Upper lobe of right lung (tissue), 1 donor: ENCODE results near the gene CCL22. TPM values are rescaled to one million over a fixed set of nuclear protein-coding genes. Genes with fewer than 3 reads are reported as not detected.
"Not testable (repeated sequence)": the region's sequence is repeated elsewhere in the genome, so short reads cannot be mapped to it uniquely, and the experiment has no call there.

Experiments used
- ATAC-seq: fragments of 200-7000 bp; cut with Tn5 transposase; one replicate; pipeline ENCODE4 v1.9.1; 2020; ENCODE audit warnings: mild to moderate bottlenecking, moderate library complexity
- DNase-seq: peaks from one replicate; pipeline ENCODE4 v3.0.0-alpha.2; 2020
- H3K27ac ChIP-seq: fragments of 200-600 bp; one replicate; pipeline ENCODE4 v1.8.0; 2022
- H3K27me3 ChIP-seq: fragments of 200-600 bp; one replicate; pipeline ENCODE4 v1.8.0; 2022; ENCODE audit warnings: mild to moderate bottlenecking
- H3K36me3 ChIP-seq: fragments of 200-600 bp; one replicate; pipeline ENCODE4 v1.8.0; 2022
- H3K4me1 ChIP-seq: fragments of 200-600 bp; one replicate; pipeline ENCODE4 v1.8.0; 2022
- H3K4me3 ChIP-seq: fragments of 200-600 bp; one replicate; pipeline ENCODE4 v1.8.0; 2022; ENCODE audit warnings: mild to moderate bottlenecking
- H3K9me3 ChIP-seq: fragments of 200-600 bp; one replicate; pipeline ENCODE4 v1.8.0; 2022
- CTCF ChIP-seq: fragments of 200-600 bp; IDR thresholded peaks from one replicate; pipeline ENCODE4 v1.8.0; 2022; ENCODE audit warnings: antibody characterized with exemption
- intact Hi-C: fragments of 100-400 bp; cut with DNase I; formaldehyde crosslinking; loops from one replicate; pipeline ENCODE4 v1.11.0; 2022
- total RNA-seq: library from RNA; stranded (reverse); fragmentation: NEBNext Ultra II Directional; extraction: Animal tissue kit (Norgen Biotek cat#: 25700); gene quantifications from one replicate; pipeline ENCODE4 v1.2.1, GENCODE V29; 2021
- donor health status: DM: no; HTN: yes; CAD: no; lungs with severe emphysema.

The CCL22 gene
- total RNA-seq, 1 donor from 2014 or later, result 3.8 TPM

- peak; percentile 70 for DNase-seq
Measured at GRCh38 chr16:57372372-57373116, 14.0 kb downstream of the CCL22 start, which contains the start of gene CX3CL1. TSS of gene CX3CL1 (plus strand) at chr16:57372490. CDS start at chr16:57372569, 79 bp downstream.

GRCh38 chr16:57373117-57373947 is 14.7 kb downstream of the CCL22 start:
- DNase-seq, result no peak
- H3K27ac ChIP-seq, result peak overlapping the region; percentile 67

More at GRCh38 chr16:57372372-57373116, 14.0 kb downstream of the CCL22 start, which contains the start of gene CX3CL1:
- Histone ChIP-seq H3K9me3 (no peaks in the 10 kb centered on the region), H3K27ac (peak within 1 kb of the TSS; percentile 67), H3K4me3 (peak within 1 kb of the TSS; percentile 47), H3K4me1 (peaks cover under 1% of the 10 kb centered on the region), H3K36me3 (no peaks in the 10 kb centered on the region), H3K27me3 (no peaks in the 10 kb centered on the region)
- intact Hi-C loops, result loop anchor here (5.0 kb wide), 1 partner anchor 65 kb away; no protein-coding TSS in a partner anchor
- TF ChIP-seq CTCF, result peak; percentile 30
- peak; percentile 74 for ATAC-seq

GRCh38 chr16:57374067-57374534 is 15.5 kb downstream of the CCL22 start:
- H3K4me1 ChIP-seq, result peaks cover 3% of the 10 kb centered on the region
- ATAC-seq (no peak), DNase-seq (no peak)
- TF ChIP-seq CTCF, result no peak
- peak overlapping the region; percentile 47 for H3K4me3 ChIP-seq
- H3K36me3 ChIP-seq, result no peaks in the 10 kb centered on the region
- intact Hi-C loops, result loop anchor here (5.0 kb wide), 1 partner anchor 67 kb away; no protein-coding TSS in a partner anchor
- H3K27ac ChIP-seq, result peak overlapping the region; percentile 67
- no peaks in the 10 kb centered on the region for H3K9me3 ChIP-seq
- H3K27me3 ChIP-seq, result no peaks in the 10 kb centered on the region

More at GRCh38 chr16:57373117-57373947, 14.7 kb downstream of the CCL22 start:
- H3K36me3 ChIP-seq, result no peaks in the 10 kb centered on the region
- peak overlapping the region; percentile 47 for H3K4me3 ChIP-seq
- intact Hi-C loops, result loop anchor here (5.0 kb wide), 1 partner anchor 66 kb away; no protein-coding TSS in a partner anchor
- H3K27me3 ChIP-seq, result no peaks in the 10 kb centered on the region
- no peaks in the 10 kb centered on the region for H3K9me3 ChIP-seq
- ATAC-seq, result no peak
- TF ChIP-seq CTCF, result no peak
- H3K4me1 ChIP-seq, result peaks cover 3% of the 10 kb centered on the region

- not testable (repeated sequence) for H3K9me3 ChIP-seq, H3K4me1 ChIP-seq, H3K36me3 ChIP-seq, H3K27me3 ChIP-seq, ATAC-seq, DNase-seq, H3K27ac ChIP-seq
- intact Hi-C loops, result loop anchor here (5.0 kb wide), 1 partner anchor 68 kb away; no protein-coding TSS in a partner anchor
- H3K4me3 ChIP-seq, result peak overlapping the region; percentile 47
Measured at GRCh38 chr16:57374925-57375465, 16.4 kb downstream of the CCL22 start.

GRCh38 chr16:57376313-57376818 is 17.8 kb downstream of the CCL22 start:
- intact Hi-C loops, result no loop called here
- no peak overlapping the region for H3K4me3 ChIP-seq
- DNase-seq (no peak), ATAC-seq (no peak)
- peaks cover 9% of the 10 kb centered on the region for H3K4me1 ChIP-seq
- H3K9me3 ChIP-seq, result no peaks in the 10 kb centered on the region
- no peaks in the 10 kb centered on the region for H3K36me3 ChIP-seq
- TF ChIP-seq CTCF, result no peak
- H3K27me3 ChIP-seq, result no peaks in the 10 kb centered on the region
- H3K27ac ChIP-seq, result no peak overlapping the region
